NCI-H2171 treated with DMSO at 0.1 percent for 48 hours (cell line): ENCODE results near the gene AKT1S1.

ENCODE experiments used
- DNase-seq: peaks from one replicate; lab custom pipeline; 2025; lab: John Stamatoyannopoulos, UW

The AKT1S1 gene

GRCh38 chr19:49882643-49883042, 5.5 kb upstream of the AKT1S1 start:
- no peak for DNase-seq

GRCh38 chr19:49881672-49882394, 4.7 kb upstream of the AKT1S1 start:
- no peak for DNase-seq

- no peak for DNase-seq
Measured at GRCh38 chr19:49881186-49881585, 4.0 kb upstream of the AKT1S1 start.

- DNase-seq = no peak
Measured at GRCh38 chr19:49880162-49880869, 3.2 kb upstream of the AKT1S1 start.

GRCh38 chr19:49879243-49879963, 2.2 kb upstream of the AKT1S1 start:
- DNase-seq = no peak

- no peak for DNase-seq
Measured at GRCh38 chr19:49878744-49879070, 1.6 kb upstream of the AKT1S1 start.

- peak; percentile 97 for DNase-seq
Measured at GRCh38 chr19:49877879-49878743, 956 bp upstream of the AKT1S1 start.

- peak; percentile 98 for DNase-seq
Measured at GRCh38 chr19:49876422-49877019, 634 bp downstream of the AKT1S1 start.

GRCh38 chr19:49875857-49876421, 1.2 kb downstream of the AKT1S1 start:
- DNase-seq = peak; percentile 48

- DNase-seq = no peak
Measured at GRCh38 chr19:49875177-49875576, 2.0 kb downstream of the AKT1S1 start.

GRCh38 chr19:49874503-49875157, 2.5 kb downstream of the AKT1S1 start:
- DNase-seq = no peak

- DNase-seq = no peak
Measured at GRCh38 chr19:49873834-49874233, 3.3 kb downstream of the AKT1S1 start.

GRCh38 chr19:49873129-49873521, 4.0 kb downstream of the AKT1S1 start:
- no peak for DNase-seq

- DNase-seq = no peak
Measured at GRCh38 chr19:49872245-49873128, 4.7 kb downstream of the AKT1S1 start.

GRCh38 chr19:49871349-49871985, 5.7 kb downstream of the AKT1S1 start:
- DNase-seq = no peak

GRCh38 chr19:49870309-49870901, 6.8 kb downstream of the AKT1S1 start:
- no peak for DNase-seq

- peak; percentile 100 for DNase-seq
Measured at GRCh38 chr19:49869484-49870308, 7.5 kb downstream of the AKT1S1 start.

GRCh38 chr19:49869009-49869483, 8.1 kb downstream of the AKT1S1 start:
- DNase-seq = no peak
